HuH-7 (cell line): ENCODE measurements around the gene ADGRE1.
"Not testable (repeated sequence)": the region's sequence is repeated elsewhere in the genome, so short reads cannot be mapped to it uniquely, and the experiment has no call there.

Experiments used
- DNase-seq: peaks from one replicate; pipeline ENCODE4 v3.0.0; 2011; ENCODE audit warnings: low spot score

Gene ADGRE1, protein sequence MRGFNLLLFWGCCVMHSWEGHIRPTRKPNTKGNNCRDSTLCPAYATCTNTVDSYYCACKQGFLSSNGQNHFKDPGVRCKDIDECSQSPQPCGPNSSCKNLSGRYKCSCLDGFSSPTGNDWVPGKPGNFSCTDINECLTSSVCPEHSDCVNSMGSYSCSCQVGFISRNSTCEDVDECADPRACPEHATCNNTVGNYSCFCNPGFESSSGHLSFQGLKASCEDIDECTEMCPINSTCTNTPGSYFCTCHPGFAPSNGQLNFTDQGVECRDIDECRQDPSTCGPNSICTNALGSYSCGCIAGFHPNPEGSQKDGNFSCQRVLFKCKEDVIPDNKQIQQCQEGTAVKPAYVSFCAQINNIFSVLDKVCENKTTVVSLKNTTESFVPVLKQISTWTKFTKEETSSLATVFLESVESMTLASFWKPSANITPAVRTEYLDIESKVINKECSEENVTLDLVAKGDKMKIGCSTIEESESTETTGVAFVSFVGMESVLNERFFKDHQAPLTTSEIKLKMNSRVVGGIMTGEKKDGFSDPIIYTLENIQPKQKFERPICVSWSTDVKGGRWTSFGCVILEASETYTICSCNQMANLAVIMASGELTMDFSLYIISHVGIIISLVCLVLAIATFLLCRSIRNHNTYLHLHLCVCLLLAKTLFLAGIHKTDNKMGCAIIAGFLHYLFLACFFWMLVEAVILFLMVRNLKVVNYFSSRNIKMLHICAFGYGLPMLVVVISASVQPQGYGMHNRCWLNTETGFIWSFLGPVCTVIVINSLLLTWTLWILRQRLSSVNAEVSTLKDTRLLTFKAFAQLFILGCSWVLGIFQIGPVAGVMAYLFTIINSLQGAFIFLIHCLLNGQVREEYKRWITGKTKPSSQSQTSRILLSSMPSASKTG

GRCh38 chr19:6887316-6887715 lies at the start of gene ADGRE1:
Gene ADGRE1, plus strand, starts transcription at chr19:6887579. Its CDS starts 30 bp downstream, at chr19:6887609.
- DNase-seq = no peak

GRCh38 chr19:6838062-6838655 lies 49.2 kb upstream of the ADGRE1 start:
- no peak for DNase-seq

DNA sequence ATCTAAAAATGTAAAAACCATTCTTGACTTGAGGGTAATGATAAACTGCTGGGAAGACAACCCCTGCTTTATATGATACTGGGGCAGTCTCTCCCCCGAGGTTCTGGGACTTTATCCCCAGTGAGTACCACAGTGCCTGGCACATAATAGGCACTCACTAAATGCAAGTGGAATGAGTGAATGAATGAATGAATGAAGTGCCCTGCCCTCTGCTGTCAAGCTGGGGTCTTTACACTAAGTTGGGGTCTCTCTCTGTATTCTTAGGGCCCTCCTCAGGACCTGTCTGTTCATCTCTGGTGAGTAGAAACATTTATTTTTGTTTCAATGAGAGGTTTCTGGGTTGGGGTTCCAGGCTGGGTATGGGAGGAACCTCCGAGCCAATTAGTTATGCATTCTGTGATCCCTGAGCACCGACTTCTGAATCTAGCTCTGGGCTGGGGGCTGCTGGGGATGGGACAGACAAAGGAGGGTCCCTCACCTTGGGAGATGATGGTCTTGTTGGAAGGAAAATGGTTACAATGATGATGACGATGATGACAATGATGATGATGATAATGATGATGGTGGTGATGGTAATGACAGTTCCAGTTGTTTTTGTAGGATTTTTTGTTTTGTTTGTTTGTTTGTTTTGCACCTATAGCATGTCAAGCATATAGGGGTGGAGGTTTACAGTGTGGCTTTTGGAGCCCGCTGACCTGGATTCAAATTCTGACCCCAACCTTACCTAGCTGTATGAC lies 44.3 kb upstream of the ADGRE1 start:
- DNase-seq = no peak

GRCh38 chr19:6847828-6848200 lies 39.6 kb upstream of the ADGRE1 start:
- no peak for DNase-seq

- DNase-seq = no peak
These were observed 38.4 kb upstream of the ADGRE1 start for GRCh38 chr19:6848986-6849385.

DNA sequence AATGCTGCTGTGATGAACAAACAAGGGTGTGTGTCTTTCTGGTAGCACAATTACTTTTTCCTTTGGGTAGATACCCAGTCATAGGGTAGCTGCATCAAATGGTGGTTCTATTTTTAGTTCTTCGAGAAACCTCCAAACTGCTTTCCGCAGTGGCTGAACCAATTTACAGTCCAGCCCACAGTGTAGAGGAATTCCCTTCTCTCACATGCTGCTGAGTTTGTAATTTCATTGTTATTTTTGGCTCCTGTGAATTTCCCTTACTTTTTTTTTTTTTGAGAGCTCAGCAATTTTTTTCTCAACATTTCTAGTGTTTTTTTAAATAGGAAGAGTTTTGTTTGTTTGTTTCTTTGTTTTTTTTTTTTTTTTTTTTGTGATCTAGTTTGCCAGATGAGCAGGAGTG lies 37.5 kb upstream of the ADGRE1 start:
- no peak for DNase-seq

DNA sequence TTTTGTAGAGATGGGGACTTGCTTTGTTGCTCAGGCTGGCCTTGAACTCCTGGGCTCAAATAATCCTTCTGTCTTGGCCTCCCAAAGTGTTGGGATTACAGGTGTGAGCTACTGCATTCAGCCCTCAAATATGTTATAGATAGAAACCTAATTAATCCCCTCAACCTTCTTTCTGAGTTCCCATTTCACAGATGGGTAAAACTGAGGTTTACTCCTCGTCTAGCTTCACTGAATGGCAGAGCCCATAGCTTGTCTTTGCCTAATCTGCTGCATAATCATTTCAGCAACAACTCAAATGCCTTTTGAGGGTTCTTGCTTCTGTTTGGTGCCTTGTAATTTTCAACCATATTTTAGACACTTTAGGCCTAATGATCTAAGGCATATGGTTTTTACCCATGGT lies 36.0 kb upstream of the ADGRE1 start:
- DNase-seq = no peak

GRCh38 chr19:6852001-6852400 lies 35.4 kb upstream of the ADGRE1 start:
- DNase-seq = no peak

DNA sequence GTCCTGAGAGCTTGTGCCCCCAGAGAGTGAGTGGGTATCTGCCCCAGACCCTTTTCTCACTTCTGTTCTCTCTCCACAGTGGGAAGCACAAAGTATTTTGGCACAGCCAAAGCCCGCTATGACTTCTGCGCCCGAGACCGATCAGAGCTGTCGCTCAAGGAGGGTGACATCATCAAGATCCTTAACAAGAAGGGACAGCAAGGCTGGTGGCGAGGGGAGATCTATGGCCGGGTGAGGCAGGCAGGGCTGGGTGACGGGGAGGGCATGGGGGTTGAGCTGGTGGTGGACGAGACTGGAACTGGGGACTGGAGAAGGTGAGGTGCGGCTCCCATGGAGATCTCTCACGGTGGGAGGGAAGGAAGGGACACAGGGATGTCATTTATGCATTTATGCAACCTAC lies 33.5 kb upstream of the ADGRE1 start:
- no peak for DNase-seq

GRCh38 chr19:6854758-6855157 lies 32.6 kb upstream of the ADGRE1 start:
- DNase-seq = no peak

GRCh38 chr19:6856749-6857372 lies 30.5 kb upstream of the ADGRE1 start:
- no peak for DNase-seq

GRCh38 chr19:6861683-6862286 lies 25.6 kb upstream of the ADGRE1 start:
- DNase-seq = no peak

- DNase-seq = peak; percentile 52
These were observed 24.7 kb upstream of the ADGRE1 start for GRCh38 chr19:6862673-6863078.

DNA sequence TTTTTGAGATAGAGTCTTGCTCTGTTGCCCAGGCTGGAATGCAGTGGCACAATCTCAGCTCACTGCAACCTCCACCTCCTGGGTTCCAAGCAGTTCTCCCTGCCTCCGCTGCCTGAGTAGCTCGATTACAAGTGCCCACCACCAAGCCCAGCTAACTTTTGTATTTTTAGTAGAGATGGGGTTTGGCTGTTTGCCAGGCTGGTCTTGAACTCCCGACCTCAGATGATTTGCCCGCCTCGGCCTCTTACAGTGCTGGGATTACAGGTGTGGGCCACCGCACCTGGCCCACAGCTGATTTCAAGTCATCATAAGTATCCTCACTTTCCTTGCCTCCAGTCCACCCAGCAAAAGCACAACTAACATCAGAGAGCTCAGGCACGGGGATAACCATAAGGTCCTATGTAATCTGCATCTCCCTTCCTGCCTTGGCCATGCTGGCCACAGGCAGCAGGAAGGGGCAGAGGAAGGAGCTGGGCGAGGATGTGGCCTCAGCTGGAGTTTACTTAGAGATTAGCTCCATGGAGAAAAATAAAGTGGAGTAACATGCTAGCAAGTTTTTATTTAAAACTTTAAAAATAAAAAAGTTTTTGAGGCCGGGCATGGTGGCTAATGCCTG lies 22.9 kb upstream of the ADGRE1 start:
- no peak for DNase-seq

DNA sequence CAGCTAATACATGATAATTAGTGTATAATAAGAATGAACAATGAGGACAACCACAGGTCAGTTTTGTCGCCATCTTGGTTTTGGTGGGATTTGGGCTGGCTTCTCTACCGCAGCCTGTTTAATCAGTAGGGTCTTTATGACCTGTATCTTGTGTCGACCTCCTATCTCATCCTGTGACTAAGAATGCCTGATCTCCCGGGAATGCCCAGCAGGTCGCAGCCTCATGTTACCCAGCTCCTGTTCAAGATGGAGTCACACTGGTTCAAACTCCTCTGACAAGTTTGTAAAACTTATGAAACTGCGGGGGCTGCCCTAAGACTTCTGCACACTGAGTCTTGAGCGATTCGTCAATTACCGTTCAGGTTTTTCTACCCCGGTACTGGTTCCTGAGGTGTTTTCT lies 21.5 kb upstream of the ADGRE1 start:
- no peak for DNase-seq

- no peak for DNase-seq
These were observed 20.6 kb upstream of the ADGRE1 start for GRCh38 chr19:6866741-6867151.

- no peak for DNase-seq
These were observed 19.0 kb upstream of the ADGRE1 start for GRCh38 chr19:6868351-6868750.

GRCh38 chr19:6869151-6869882 lies 18.1 kb upstream of the ADGRE1 start:
- not testable (repeated sequence) for DNase-seq

DNA sequence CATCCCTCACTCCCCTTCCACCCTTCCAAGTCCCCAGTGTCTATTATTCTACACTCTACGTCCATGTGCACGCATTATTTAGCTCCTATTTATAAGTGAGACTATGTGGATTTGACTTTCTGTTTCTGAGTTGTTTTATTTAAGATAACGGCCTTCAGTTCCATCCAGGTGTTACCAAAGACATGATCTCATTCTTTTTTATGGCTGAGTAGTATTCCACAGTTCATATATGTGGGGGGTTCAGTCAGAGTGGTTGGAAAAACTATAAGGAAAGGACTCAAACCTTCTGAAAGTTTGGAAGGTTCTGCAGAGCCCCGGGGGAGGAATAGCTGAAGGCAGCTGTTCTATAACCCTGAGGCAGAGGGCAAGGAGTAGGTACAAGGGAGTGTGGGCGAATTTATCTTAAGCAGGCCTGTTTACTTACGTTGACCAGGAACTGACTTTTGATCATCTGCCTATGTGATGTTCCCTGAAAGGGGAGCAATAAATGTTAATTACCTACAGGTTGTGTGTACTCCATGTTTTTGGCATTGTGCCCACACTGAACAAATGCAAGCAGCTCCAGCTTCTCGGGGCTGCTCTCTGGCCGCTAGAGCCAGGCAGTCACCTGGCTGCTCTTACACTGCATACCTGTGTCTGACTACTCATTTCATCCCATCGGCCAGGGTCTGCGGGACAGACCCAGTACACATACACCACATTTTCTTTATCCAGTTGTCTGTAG lies 13.5 kb upstream of the ADGRE1 start:
- DNase-seq = no peak
